GM12801 (cell line): ENCODE measurements around the gene GNAO1.

ENCODE experiments used
- TF ChIP-seq, protein P1 (sequence below): IDR thresholded peaks from one replicate; pipeline ENCODE4 v1.5.1; 2011; ENCODE audit warnings: control low read depth; ENCODE audit not compliant: insufficient read length; ENCODE audit errors: extremely low read depth

Gene GNAO1

GRCh38 chr16:56198006-56198754 lies 6.9 kb downstream of the GNAO1 start:
- TF ChIP-seq, protein P1, sequence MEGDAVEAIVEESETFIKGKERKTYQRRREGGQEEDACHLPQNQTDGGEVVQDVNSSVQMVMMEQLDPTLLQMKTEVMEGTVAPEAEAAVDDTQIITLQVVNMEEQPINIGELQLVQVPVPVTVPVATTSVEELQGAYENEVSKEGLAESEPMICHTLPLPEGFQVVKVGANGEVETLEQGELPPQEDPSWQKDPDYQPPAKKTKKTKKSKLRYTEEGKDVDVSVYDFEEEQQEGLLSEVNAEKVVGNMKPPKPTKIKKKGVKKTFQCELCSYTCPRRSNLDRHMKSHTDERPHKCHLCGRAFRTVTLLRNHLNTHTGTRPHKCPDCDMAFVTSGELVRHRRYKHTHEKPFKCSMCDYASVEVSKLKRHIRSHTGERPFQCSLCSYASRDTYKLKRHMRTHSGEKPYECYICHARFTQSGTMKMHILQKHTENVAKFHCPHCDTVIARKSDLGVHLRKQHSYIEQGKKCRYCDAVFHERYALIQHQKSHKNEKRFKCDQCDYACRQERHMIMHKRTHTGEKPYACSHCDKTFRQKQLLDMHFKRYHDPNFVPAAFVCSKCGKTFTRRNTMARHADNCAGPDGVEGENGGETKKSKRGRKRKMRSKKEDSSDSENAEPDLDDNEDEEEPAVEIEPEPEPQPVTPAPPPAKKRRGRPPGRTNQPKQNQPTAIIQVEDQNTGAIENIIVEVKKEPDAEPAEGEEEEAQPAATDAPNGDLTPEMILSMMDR, result no peak

DNA sequence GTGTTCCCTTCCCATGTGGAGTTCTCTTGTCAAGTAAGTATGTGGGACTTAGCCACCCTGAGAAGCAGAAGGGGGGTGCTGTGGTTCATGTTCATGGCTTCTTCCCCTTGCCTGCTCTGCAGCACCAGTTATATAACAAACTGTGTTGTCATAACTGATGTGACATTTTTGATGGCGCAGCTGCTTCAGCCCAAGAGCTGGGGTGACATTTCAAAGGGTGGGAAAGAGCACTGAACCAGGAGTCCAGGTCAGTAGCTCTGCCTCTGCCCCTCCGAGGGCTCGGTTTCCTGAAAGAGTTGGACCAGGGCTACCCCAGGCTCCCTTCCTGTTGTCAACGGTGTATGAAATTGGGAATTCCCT lies 7.4 kb downstream of the GNAO1 start:
- TF ChIP-seq, protein P1, result no peak

GRCh38 chr16:56199164-56199563 lies 7.9 kb downstream of the GNAO1 start:
- TF ChIP-seq, protein P1, result no peak

GRCh38 chr16:56201030-56201429 lies 9.7 kb downstream of the GNAO1 start:
- TF ChIP-seq, protein P1, result no peak

GRCh38 chr16:56202036-56202435 lies 10.7 kb downstream of the GNAO1 start:
- TF ChIP-seq, protein P1, result no peak

GRCh38 chr16:56203052-56203451 lies 11.8 kb downstream of the GNAO1 start:
- TF ChIP-seq, protein P1, result no peak

GRCh38 chr16:56204816-56205215 lies 13.5 kb downstream of the GNAO1 start:
- TF ChIP-seq, protein P1, result no peak

DNA sequence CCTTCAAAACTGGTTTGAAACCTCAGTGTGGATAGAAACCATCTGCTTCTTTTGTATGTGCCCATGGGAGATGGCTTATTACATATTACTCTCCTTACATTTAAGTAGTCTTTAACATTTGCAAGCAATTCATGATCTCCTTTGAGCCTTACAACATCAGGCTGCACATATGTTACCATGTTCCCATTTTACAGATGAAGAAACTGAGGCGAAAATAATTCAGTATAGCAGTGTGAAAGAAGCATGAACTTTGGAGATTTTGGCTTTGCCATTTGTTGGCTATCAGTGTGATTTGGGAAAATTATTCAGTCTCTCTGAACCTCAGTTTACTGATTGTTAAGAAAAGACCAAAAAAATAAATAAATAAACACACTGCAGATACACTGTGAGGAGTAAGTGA lies 15.7 kb downstream of the GNAO1 start:
- TF ChIP-seq, protein P1, result no peak
